ENCODE measurements around the gene PFDN2. TPM values are rescaled to one million over a fixed set of nuclear protein-coding genes. Genes with fewer than 3 reads are reported as not detected.

The PFDN2 gene
- total RNA-seq = 88.4 and 180 TPM in 2 replicates

GRCh38 chr1:161117759-161118581 lies at the start of gene PFDN2, which contains the start of gene NIT1:
PFDN2 (minus strand) TSS chr1:161118037; CDS start chr1:161118026, 11 bp downstream.
NIT1 (plus strand) TSS chr1:161118105; CDS start chr1:161118177, 72 bp downstream.

GRCh38 chr1:161165742-161166668 lies 48.2 kb upstream of the PFDN2 start, which contains the start of gene PPOX:
PPOX (plus strand) TSS chr1:161166426; CDS start chr1:161166848, 422 bp downstream.

GRCh38 chr1:161159087-161159912 lies 41.5 kb upstream of the PFDN2 start, which contains the start of gene USP21:
USP21 (plus strand) TSS chr1:161159500; CDS start chr1:161160641, 1,141 bp downstream.

GRCh38 chr1:161153682-161154337 lies 36.0 kb upstream of the PFDN2 start, which contains the start of gene UFC1:
UFC1 (plus strand) TSS chr1:161153978; CDS start chr1:161153998, 20 bp downstream.

GRCh38 chr1:161132410-161133219 lies 14.8 kb upstream of the PFDN2 start, which contains the start of gene DEDD:
DEDD (minus strand) TSS chr1:161132667; CDS start chr1:161124462, 8,205 bp downstream.

GRCh38 chr1:161098210-161099068 lies 19.4 kb downstream of the PFDN2 start, which contains the start of gene KLHDC9:
KLHDC9 (plus strand) TSS chr1:161098361; CDS start chr1:161098536, 175 bp downstream.

GRCh38 chr1:161089251-161089924 lies 28.4 kb downstream of the PFDN2 start, which contains the start of gene NECTIN4:
NECTIN4 (minus strand) TSS chr1:161089558; CDS start chr1:161089296, 262 bp downstream.

GRCh38 chr1:161069731-161070270 lies 48.0 kb downstream of the PFDN2 start, which contains the start of gene ARHGAP30:
ARHGAP30 (minus strand) TSS chr1:161069891; CDS start chr1:161069624, 267 bp downstream.

Other genes with a start within 250 kb of the PFDN2 start
- gene ITLN1, start 232.9 kb downstream of the PFDN2 start, total RNA-seq = not detected in 2 replicates
- 0.21 TPM in 1 of 2 replicates, not detected in the other for gene ITLN2, start 163.2 kb downstream of the PFDN2 start, total RNA-seq
- gene F11R, start 96.9 kb downstream of the PFDN2 start, total RNA-seq = 210 and 292 TPM in 2 replicates
- 38.3 and 78.6 TPM in 2 replicates for gene TSTD1, start 79.1 kb downstream of the PFDN2 start, total RNA-seq
- gene USF1, start 72.1 kb downstream of the PFDN2 start, total RNA-seq = 47.0 and 60.1 TPM in 2 replicates
- 0.43 and 0.68 TPM in 2 replicates for gene ARHGAP30, start 48.1 kb downstream of the PFDN2 start, total RNA-seq
- gene NECTIN4, start 28.5 kb downstream of the PFDN2 start, total RNA-seq = 81.0 and 91.3 TPM in 2 replicates
- gene KLHDC9, start 19.7 kb downstream of the PFDN2 start, total RNA-seq = 1.1 and 1.4 TPM in 2 replicates
- gene NIT1, start 68 bp upstream of the PFDN2 start, total RNA-seq = 30.2 and 45.1 TPM in 2 replicates
- 30.1 and 37.2 TPM in 2 replicates for gene DEDD, start 14.6 kb upstream of the PFDN2 start, total RNA-seq
- gene UFC1, start 35.9 kb upstream of the PFDN2 start, total RNA-seq = 56.7 and 63.3 TPM in 2 replicates
- gene USP21, start 41.5 kb upstream of the PFDN2 start, total RNA-seq = 6.8 and 10.6 TPM in 2 replicates
- 7.0 and 11.6 TPM in 2 replicates for gene PPOX, start 48.4 kb upstream of the PFDN2 start, total RNA-seq
- gene B4GALT3, start 59.5 kb upstream of the PFDN2 start, total RNA-seq = 16.1 and 30.6 TPM in 2 replicates
- under 0.01 TPM in 2 replicates for gene ADAMTS4, start 81.0 kb upstream of the PFDN2 start, total RNA-seq
- 115 and 136 TPM in 2 replicates for gene NDUFS2, start 84.3 kb upstream of the PFDN2 start, total RNA-seq
- 0.34 TPM in 1 of 2 replicates, not detected in the other for gene FCER1G, start 97.3 kb upstream of the PFDN2 start, total RNA-seq
- gene APOA2, start 105.6 kb upstream of the PFDN2 start, total RNA-seq = not detected in 2 replicates
- gene TOMM40L, start 108.0 kb upstream of the PFDN2 start, total RNA-seq = 10.9 and 11.7 TPM in 2 replicates
- gene NR1I3, start 120.2 kb upstream of the PFDN2 start, total RNA-seq = not detected in 2 replicates
- under 0.01 and 6.0 TPM in 2 replicates for gene PCP4L1, start 140.7 kb upstream of the PFDN2 start, total RNA-seq
- under 0.01 and 0.07 TPM in 2 replicates for gene MPZ, start 191.9 kb upstream of the PFDN2 start, total RNA-seq
- 17.7 and 19.8 TPM in 2 replicates for gene SDHC, start 196.3 kb upstream of the PFDN2 start, total RNA-seq
- not detected in 2 replicates for gene CFAP126, start 249.8 kb upstream of the PFDN2 start, total RNA-seq

All from nasal cavity respiratory epithelium epithelial cell of viscerocranial mucosa (primary cell).